IMR-90 (cell line): ENCODE data around the gene CYB5RL. TPM values are rescaled to one million over a fixed set of nuclear protein-coding genes. Genes with fewer than 3 reads are reported as not detected.

Experiments used
- ATAC-seq: fragments of 200-7000 bp; cut with Tn5 transposase; 2 replicates; pipeline ENCODE4 v1.9.1; 2020; ENCODE audit warnings: low read depth, mild to moderate bottlenecking, moderate library complexity
- BruUV-seq: library from RNA; stranded (reverse); fragments of 400-500 nt; replicated peaks from 2 replicates; lab custom pipeline; 2021; lab: Mats Ljungman, UMichigan
- CTCF ChIA-PET: fragments of 300-600 bp; formaldehyde crosslinking; extraction: SDS; loops from one replicate; lab custom pipeline; 2021; ENCODE audit warnings: antibody characterized with exemption; lab: Yijun Ruan, JAX
- POLR2A ChIA-PET: fragments of 300-600 bp; sonication (Branson Sonifier 250); formaldehyde crosslinking; loops from one replicate; lab custom pipeline; 2022; ENCODE audit warnings: antibody characterized with exemption; ENCODE audit not compliant: unreplicated experiment; lab: Charles Lee
- DNase-seq: peaks from one replicate; pipeline ENCODE4 v3.0.0; 2013
- H2AFZ ChIP-seq: replicated peaks from 2 replicates; pipeline ENCODE3; 2013; ENCODE audit warnings: low read length, mild to moderate bottlenecking; ENCODE audit not compliant: poor library complexity
- H2AK5ac ChIP-seq: 2 replicates; pipeline ENCODE4 v1.6.1; 2013; ENCODE audit warnings: low read depth, low read length, inconsistent platforms
- H2AK9ac ChIP-seq: replicated peaks from 2 replicates; pipeline ENCODE3; 2013; ENCODE audit warnings: mild to moderate bottlenecking, low read depth, low read length, moderate library complexity; ENCODE audit not compliant: poor library complexity
- H2BK120ac ChIP-seq: 2 replicates; pipeline ENCODE4 v1.6.1; 2013; ENCODE audit warnings: low read depth, low read length, inconsistent platforms
- H2BK15ac ChIP-seq: 3 replicates; pipeline ENCODE4 v1.6.1; 2013; ENCODE audit warnings: low read depth, low read length, inconsistent platforms
- H2BK20ac ChIP-seq: 2 replicates; pipeline ENCODE4 v1.6.1; 2013; ENCODE audit warnings: low read depth, mild to moderate bottlenecking, inconsistent platforms, low read length, moderate library complexity
- H2BK5ac ChIP-seq: 2 replicates; pipeline ENCODE4 v1.6.1; 2013; ENCODE audit warnings: mild to moderate bottlenecking, low read depth, low read length, inconsistent platforms; ENCODE audit not compliant: poor library complexity, severe bottlenecking
- H3K14ac ChIP-seq: replicated peaks from 2 replicates; pipeline ENCODE4 v1.6.1; 2013; ENCODE audit warnings: low read depth, low read length, inconsistent platforms
- H3K18ac ChIP-seq: 2 replicates; pipeline ENCODE4 v1.6.1; 2013; ENCODE audit warnings: low read depth, low read length, control low read depth
- H3K23ac ChIP-seq: 2 replicates; pipeline ENCODE4 v1.6.1; 2013; ENCODE audit warnings: low read depth, low read length, inconsistent platforms
- H3K27ac ChIP-seq: 2 replicates; pipeline ENCODE4 v1.5.1; 2013; ENCODE audit warnings: mild to moderate bottlenecking, control low read depth, low read length; ENCODE audit not compliant: insufficient read depth
- H3K27me3 ChIP-seq: 2 replicates; pipeline ENCODE4 v1.6.1; 2013; ENCODE audit warnings: low read length; ENCODE audit not compliant: control insufficient read depth, insufficient read depth
- H3K36me3 ChIP-seq: 2 replicates; pipeline ENCODE4 v1.6.1; 2013; ENCODE audit warnings: low read length, mixed read lengths; ENCODE audit not compliant: control insufficient read depth, insufficient read depth
- H3K4ac ChIP-seq: 2 replicates; pipeline ENCODE4 v1.6.1; 2013; ENCODE audit warnings: low read depth, low read length, inconsistent platforms
- H3K4me1 ChIP-seq: 2 replicates; pipeline ENCODE4 v1.6.1; 2013; ENCODE audit warnings: low read length, mixed read lengths; ENCODE audit not compliant: control insufficient read depth, insufficient read depth
- H3K4me2 ChIP-seq: 2 replicates; pipeline ENCODE4 v1.6.1; 2013; ENCODE audit warnings: low read depth, mild to moderate bottlenecking, control low read depth, low read length, moderate library complexity
- H3K4me3 ChIP-seq: 2 replicates; pipeline ENCODE4 v1.5.1; 2013; ENCODE audit warnings: low read depth, mild to moderate bottlenecking, control low read depth, low read length, moderate library complexity; ENCODE audit not compliant: insufficient read depth
- H3K56ac ChIP-seq: 2 replicates; pipeline ENCODE4 v1.6.1; 2013; ENCODE audit warnings: low read length, inconsistent platforms; ENCODE audit not compliant: insufficient read depth; ENCODE audit errors: extremely low read depth
- H3K79me1 ChIP-seq, 2 experiments: 2 replicates each; pipeline ENCODE4 v1.6.1; 2013; ENCODE audit warnings: low read length in 2 of 2, inconsistent platforms in 1 of 2, low read depth in 1 of 2
- H3K9ac ChIP-seq: 2 replicates; pipeline ENCODE4 v1.6.1; 2013; ENCODE audit warnings: low read depth, low read length, control low read depth
- H3K9me1 ChIP-seq: 2 replicates; pipeline ENCODE4 v1.6.1; 2013; ENCODE audit warnings: low read length, inconsistent platforms; ENCODE audit not compliant: insufficient read depth
- H3K9me3 ChIP-seq: 2 replicates; pipeline ENCODE4 v1.6.1; 2013; ENCODE audit warnings: low read length; ENCODE audit not compliant: control insufficient read depth, insufficient read depth
- H4K20me1 ChIP-seq: 2 replicates; pipeline ENCODE4 v1.6.1; 2013; ENCODE audit warnings: low read length, inconsistent platforms; ENCODE audit not compliant: insufficient read depth
- H4K5ac ChIP-seq: 2 replicates; pipeline ENCODE4 v1.6.1; 2013; ENCODE audit warnings: mild to moderate bottlenecking, low read depth, low read length, control low read depth
- H4K8ac ChIP-seq, 2 experiments: 2 replicates each; pipeline ENCODE4 v1.6.1; 2013; ENCODE audit warnings: low read depth in 2 of 2, low read length in 2 of 2, control low read depth in 1 of 2, inconsistent platforms in 1 of 2
- H4K91ac ChIP-seq: 2 replicates; pipeline ENCODE4 v1.6.1; 2013; ENCODE audit warnings: low read depth, low read length, inconsistent platforms; ENCODE audit not compliant: insufficient read depth
- BHLHE40 ChIP-seq: fragments of 150-350 bp; IDR thresholded peaks from 2 replicates; pipeline ENCODE4 v1.6.1; 2016; ENCODE audit warnings: mild to moderate bottlenecking, low read depth, low read length
- CHD1 ChIP-seq: IDR thresholded peaks from 2 replicates; pipeline ENCODE4 v1.6.1; 2012; ENCODE audit warnings: low read depth, low read length, improper control_type of control experiment
- FOS ChIP-seq: fragments of 150-350 bp; IDR thresholded peaks from 2 replicates; pipeline ENCODE4 v1.6.1; 2016; ENCODE audit warnings: low read depth, low read length
- MAFK ChIP-seq: IDR thresholded peaks from 2 replicates; pipeline ENCODE4 v1.6.1; 2012; ENCODE audit warnings: low read depth, low read length, improper control_type of control experiment
- MAZ ChIP-seq: IDR thresholded peaks from 2 replicates; pipeline ENCODE4 v1.6.1; 2012; ENCODE audit warnings: low read depth, mild to moderate bottlenecking, low read length, improper control_type of control experiment, moderate library complexity, borderline replicate concordance
- MXI1 ChIP-seq: IDR thresholded peaks from 2 replicates; pipeline ENCODE4 v1.6.1; 2012; ENCODE audit warnings: low read depth, mild to moderate bottlenecking, low read length, moderate library complexity, borderline replicate concordance
- RCOR1 ChIP-seq: IDR thresholded peaks from 2 replicates; pipeline ENCODE4 v1.6.1; 2012; ENCODE audit warnings: mild to moderate bottlenecking, low read length, improper control_type of control experiment; ENCODE audit not compliant: insufficient replicate concordance
- RFX5 ChIP-seq: IDR thresholded peaks from 2 replicates; pipeline ENCODE4 v1.8.0; 2012; ENCODE audit warnings: low read depth, mild to moderate bottlenecking, low read length, moderate library complexity
- WGBS, 2 experiments: methylation state at CpG; one replicate each; pipeline versions ENCODE4 v1.1.5 to v1.1.7; 2013; ENCODE audit warnings: missing lambda C conversion rate in 2 of 2; ENCODE audit not compliant: insufficient read length in 1 of 2; ENCODE audit errors: extremely low coverage in 2 of 2; 5-methylcytosine and 5-hydroxymethylcytosine counted together
- dilution Hi-C: fragments of 300-500 bp; cut with HindIII; formaldehyde crosslinking; loops from one replicate; pipeline ENCODE4 v1.14.3; 2018; ENCODE audit warnings: low sequenced_read_pairs; ENCODE audit not compliant: unreplicated experiment
- in situ Hi-C: fragments of 300-500 bp; cut with MboI; formaldehyde crosslinking; loops from 3 replicates; pipeline ENCODE4 v1.14.3; 2019; ENCODE audit warnings: low sequenced_read_pairs, inconsistent platforms, mixed read lengths
- intact Hi-C: fragments of 100-400 bp; cut with micrococcal nuclease; formaldehyde crosslinking; loops from 2 replicates; pipeline ENCODE4 v1.10.0; 2022
- polyA plus RNA-seq, 3 experiments: library from polyadenylated mRNA; depleted of rRNA; stranded (reverse); fragments of >200 nt; gene quantifications; 2 replicates each; pipeline ENCODE4 v1.2.3, GENCODE V29; 2012; ENCODE audit warnings: low replicate concordance in 1 of 3
- total RNA-seq: library from RNA; depleted of rRNA; stranded (reverse); fragments of >200 nt; gene quantifications from 2 replicates; pipeline ENCODE4 v1.2.3, GENCODE V29; 2012
- TF ChIP-seq, protein P1 (sequence below): fragments of 150-350 bp; IDR thresholded peaks from 2 replicates; pipeline ENCODE4 v1.6.1; 2017; ENCODE audit warnings: mild to moderate bottlenecking, antibody characterized with exemption, low read length, low read depth
- TF ChIP-seq, protein P2 (sequence below): fragments of 150-350 bp; IDR thresholded peaks from 2 replicates; pipeline ENCODE4 v1.6.1; 2016; ENCODE audit warnings: low read depth, mild to moderate bottlenecking, low read length, moderate library complexity, borderline replicate concordance

Gene CYB5RL
- total and polyA plus RNA-seq, 2 of the 4 experiments (the other 2 are of a cell fraction): 3.8 to 4.3 TPM

DNA sequence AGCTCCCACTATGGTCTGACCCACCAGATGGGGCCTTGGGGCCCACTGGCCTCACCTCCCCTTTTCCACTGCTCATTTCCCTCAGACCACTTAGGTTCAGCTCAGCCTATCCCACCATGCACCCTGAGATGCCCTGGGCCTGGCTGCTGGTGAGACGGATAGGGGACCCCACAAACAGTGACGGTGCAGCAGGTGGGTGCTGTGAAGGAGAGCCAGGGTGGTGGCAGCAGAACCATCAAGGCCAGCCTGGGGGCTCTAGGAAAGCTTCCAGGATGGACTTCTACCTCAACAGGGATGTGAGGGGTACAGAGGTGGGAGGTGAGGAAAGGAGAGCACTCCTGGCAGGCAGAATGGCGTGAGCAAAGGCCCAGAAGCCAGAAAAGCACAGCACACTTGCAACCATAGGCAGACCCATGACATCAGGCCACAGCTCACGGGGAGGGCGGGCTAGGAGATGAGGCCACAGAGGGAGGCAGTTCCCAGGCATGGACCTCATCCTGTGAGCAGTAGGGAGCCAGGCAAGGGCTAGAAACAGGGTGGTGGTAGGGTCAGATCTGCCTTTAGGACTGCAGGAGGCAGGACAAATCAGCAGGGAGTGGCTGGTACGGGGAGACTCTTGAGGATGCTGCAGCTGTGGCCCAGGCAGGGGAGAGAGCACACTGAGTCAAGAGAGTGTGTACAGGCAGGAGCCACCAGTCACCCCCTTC lies 23.1 kb downstream of the CYB5RL start:
- Histone ChIP-seq H3K4me2 (no peak overlapping the region), H2BK15ac (no peak overlapping the region), H4K20me1 (no peaks in the 10 kb centered on the region), H4K5ac (no peak overlapping the region), H3K4ac (no peak overlapping the region), H3K4me1 (0 out of 2 replicates have a peak, but pooled peaks cover 2% of the 10 kb centered on the region), H2AK9ac (no peak overlapping the region), H3K27me3 (no peaks in the 10 kb centered on the region), H3K23ac (no peak overlapping the region), H3K27ac (no peak overlapping the region), H3K9me1 (no peaks in the 10 kb centered on the region), H3K56ac (no peak overlapping the region), H4K8ac (no peak overlapping the region), H2AK5ac (no peak overlapping the region), H3K9me3 (no peaks in the 10 kb centered on the region), H2BK20ac (no peak overlapping the region), H3K36me3 (peaks cover 2% of the 10 kb centered on the region; the same call in 1 of the 2 replicates), H2BK5ac (no peak overlapping the region), H2BK120ac (no peak overlapping the region), H3K4me3 (no peak overlapping the region), H3K18ac (no peak overlapping the region), H3K79me1 (no peaks in the 10 kb centered on the region), H3K9ac (no peak overlapping the region), H3K14ac (no peak overlapping the region), H2AFZ (no peak overlapping the region), H4K91ac (no peak overlapping the region)
- no TSS peak for BruUV-seq
- in situ Hi-C loops (no loop called here), intact Hi-C loops (no loop called here), dilution Hi-C loops (no loop called here)
- 81% methylated on average over 4 of the region's 6 CpGs; no CpG with 5 or more reads in 1 of the 2 experiments for WGBS, 2 experiments
- ChIA-PET CTCF (no interaction called here), POLR2A (no interaction called here)
- DNase-seq (no peak), ATAC-seq (no peak)
- TF ChIP-seq CHD1: no peak
- no peak for TF ChIP-seq RCOR1
- TF ChIP-seq FOS: no peak
- no peak for TF ChIP-seq MAFK
- no peak for TF ChIP-seq MXI1
- TF ChIP-seq BHLHE40: no peak
- TF ChIP-seq MAZ: no peak
- TF ChIP-seq RFX5: no peak
- TF ChIP-seq, protein P1, sequence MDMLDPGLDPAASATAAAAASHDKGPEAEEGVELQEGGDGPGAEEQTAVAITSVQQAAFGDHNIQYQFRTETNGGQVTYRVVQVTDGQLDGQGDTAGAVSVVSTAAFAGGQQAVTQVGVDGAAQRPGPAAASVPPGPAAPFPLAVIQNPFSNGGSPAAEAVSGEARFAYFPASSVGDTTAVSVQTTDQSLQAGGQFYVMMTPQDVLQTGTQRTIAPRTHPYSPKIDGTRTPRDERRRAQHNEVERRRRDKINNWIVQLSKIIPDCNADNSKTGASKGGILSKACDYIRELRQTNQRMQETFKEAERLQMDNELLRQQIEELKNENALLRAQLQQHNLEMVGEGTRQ: no peak
- TF ChIP-seq, protein P2, sequence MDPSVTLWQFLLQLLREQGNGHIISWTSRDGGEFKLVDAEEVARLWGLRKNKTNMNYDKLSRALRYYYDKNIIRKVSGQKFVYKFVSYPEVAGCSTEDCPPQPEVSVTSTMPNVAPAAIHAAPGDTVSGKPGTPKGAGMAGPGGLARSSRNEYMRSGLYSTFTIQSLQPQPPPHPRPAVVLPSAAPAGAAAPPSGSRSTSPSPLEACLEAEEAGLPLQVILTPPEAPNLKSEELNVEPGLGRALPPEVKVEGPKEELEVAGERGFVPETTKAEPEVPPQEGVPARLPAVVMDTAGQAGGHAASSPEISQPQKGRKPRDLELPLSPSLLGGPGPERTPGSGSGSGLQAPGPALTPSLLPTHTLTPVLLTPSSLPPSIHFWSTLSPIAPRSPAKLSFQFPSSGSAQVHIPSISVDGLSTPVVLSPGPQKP: no peak
